Activated CD4-positive, alpha-beta T cell treated with anti-CD3 and anti-CD28 coated beads, Interleukin-2, amount 50 U/mL, for 24 hours (primary cell): ENCODE data around the gene FOXP1.

Experiments
- DNase-seq, 2 donors: peaks; one replicate each; pipeline ENCODE4 v3.0.0-alpha.2; 2020; ENCODE audit warnings: low read depth in 1 of 2, low spot score in 1 of 2

The FOXP1 gene

DNA sequence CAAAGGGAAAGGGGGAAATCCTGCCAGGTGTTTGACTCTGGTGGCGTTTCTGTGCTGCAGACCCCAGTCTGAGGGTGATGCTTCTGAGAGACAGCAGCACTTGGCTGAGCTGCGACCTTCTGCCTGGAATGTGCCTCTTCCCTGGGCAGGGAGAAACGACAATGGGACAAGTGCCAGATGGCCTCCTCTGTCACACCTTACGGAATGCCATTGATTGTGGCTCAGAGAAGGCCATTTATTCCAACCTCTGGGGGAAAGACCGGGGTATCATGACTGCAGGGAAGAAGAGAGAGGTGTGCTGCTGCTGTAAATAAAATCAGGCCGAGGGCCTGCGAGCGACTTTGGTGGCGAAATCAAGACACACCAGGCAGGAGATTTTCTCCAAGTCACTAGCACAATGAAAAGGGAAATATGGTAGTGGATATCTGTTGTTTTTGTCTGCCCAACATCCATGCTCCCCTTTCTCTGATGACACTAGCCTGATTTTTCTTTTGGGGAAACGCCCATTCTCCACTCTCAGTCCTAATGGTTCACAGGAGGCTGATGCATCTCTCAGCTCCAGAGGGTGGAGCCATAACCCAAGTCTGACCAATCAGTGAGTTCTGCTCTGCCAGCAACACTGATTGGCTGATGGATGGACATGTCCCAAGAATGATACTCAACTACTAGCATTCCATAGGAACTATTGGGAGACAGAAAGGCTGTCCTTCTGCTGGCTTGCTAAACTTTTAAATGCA, 336.1 kb downstream of the FOXP1 start:
- no peak for DNase-seq

DNA sequence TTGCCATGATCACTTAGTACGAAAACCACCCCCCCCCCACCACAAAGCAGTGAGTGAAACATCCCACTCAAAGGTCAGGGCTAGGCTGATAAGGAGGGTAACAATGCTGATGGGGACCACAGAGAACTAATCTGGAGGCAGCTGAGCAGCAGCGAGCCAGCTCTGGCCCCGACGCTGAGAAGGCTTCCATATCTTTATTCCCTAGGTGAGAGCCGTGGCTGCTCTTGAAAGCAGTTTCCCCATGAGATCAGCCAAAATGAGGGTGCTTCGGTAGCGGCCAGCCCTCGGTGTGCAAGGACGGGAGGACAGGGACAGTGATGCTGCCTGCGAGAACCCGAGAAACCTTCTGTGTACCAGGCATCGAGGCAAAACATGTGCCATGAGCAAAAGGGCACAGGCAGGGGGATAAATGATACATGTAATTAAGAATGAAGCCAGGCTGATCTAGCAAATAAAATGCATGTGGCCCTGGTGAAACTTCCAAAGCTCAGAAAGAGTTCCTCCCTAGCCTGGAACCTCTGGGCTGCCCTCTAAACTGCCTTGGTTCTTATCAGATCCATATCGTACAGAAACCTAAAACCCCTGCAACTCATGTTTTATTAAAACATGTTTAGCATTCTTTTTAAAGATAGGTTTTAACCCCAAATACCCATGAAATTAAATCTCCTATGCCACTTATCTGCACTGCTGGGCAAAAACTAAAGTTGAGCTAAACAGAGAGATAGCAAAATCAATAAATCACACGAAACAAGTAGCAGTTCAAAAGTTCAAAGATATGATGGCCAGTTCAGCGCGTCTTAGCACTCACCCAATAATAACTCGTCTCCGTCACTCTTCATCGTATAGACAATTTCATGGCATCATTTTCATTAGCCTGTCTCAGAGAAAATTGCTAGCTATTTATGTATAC, 337.3 kb downstream of the FOXP1 start:
- no peak for DNase-seq

DNA sequence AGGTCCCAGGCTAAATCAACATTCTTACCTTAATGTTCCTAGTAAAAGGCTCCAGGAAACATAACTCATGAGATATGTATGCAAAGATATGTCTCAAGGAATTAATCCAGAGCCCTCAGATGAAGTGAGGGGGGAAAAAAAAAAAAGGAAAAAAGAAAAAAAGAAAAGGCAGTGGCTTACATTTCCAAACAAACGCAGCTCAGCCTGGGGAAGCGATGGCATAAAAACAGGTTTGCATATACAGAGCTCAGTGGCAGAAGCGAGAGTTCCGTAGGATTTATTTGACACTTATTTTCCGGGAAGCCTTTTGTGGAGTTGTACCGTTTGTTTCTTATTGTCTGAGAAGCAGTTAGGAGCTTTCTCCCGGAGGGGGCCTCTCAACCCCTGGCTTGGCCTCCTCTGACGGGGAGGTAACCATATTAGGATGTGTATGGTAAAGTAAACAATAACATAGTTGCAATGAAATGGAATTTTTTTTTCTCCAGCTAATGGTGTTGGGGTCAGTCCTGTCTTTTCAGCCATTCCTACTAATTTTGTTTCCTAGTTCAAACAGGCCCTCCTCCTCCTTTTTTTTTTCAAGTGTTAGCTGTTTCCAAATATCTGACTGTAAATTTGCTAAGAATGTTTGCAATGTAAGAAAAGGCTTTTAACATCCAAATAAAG, 338.6 kb downstream of the FOXP1 start:
- no peak for DNase-seq

DNA sequence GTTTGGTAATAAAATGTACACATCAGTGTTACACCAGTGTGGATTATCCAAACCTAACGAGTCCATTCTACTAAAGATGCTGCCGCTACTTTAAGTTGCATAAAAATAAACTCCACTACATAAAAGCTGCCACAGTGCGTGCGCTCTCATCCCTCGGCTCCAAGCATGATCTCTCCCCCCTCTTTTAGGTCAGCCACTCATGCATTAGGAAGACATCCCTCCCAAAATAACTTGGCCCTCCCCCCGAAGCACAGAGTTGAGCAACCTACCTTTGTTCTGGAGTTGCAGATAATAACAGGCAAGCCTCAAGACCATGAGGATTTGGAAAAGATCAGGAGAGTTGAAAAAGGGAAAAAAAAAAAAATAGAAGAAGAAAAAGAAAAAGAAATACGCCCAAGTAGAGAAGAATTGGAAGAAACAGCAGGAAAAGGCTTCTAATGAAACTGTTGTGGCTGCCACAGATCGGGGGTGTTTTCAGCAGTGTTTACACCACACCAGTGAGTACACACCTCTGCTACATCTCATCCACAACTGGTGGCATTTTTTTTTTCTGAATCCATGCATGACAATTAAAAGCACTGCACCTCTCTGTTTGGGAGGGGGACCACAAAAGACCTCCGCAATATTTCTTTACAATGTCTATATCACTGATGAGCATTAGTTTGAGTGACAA, 339.2 kb downstream of the FOXP1 start:
- DNase-seq, result no peak

DNA sequence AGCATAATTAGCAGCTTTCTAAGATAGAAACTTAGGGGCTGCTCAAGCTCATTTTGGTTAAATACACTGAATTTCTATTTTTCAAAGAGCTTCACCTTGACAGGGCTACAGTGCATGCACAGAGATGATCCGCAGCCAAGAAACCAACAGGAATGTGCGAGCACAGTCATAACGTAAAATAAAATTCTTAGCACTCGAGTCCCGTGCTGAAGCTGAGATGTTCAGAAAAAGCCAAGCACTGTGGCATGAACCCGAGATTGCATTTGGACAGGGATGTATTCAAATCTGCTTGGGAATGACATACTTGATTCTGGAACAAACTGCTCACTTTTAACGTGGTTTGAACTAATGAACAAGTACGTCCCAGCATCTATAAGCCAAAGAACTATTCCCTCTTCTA, 340.3 kb downstream of the FOXP1 start:
- DNase-seq, result no peak

DNA sequence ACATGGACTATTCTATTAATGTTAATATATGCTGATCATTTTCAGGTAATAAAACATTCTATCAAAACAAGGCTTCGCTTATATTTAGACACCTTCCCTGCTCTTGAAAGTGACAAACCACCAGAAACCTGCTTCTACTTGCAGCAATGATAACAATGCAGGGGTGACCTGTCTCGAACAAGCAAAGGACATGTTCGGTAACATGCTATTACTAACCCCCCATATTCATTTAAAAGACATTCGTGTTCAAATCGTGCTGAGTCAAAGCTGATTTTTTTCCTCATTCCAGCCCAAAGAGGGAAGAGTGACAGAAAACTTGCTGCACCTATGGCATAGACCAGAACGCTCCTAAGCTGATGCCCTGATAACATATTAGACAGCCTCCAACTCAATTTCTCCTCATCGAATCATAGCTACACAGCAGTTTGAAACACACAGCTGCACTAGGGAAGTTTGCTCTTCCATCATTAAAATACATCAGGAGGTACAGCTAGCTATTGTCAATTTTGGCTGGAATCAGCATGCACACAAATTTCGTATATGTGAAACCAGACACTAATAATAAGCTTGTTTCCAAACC, 341.5 kb downstream of the FOXP1 start:
- DNase-seq, result no peak

DNA sequence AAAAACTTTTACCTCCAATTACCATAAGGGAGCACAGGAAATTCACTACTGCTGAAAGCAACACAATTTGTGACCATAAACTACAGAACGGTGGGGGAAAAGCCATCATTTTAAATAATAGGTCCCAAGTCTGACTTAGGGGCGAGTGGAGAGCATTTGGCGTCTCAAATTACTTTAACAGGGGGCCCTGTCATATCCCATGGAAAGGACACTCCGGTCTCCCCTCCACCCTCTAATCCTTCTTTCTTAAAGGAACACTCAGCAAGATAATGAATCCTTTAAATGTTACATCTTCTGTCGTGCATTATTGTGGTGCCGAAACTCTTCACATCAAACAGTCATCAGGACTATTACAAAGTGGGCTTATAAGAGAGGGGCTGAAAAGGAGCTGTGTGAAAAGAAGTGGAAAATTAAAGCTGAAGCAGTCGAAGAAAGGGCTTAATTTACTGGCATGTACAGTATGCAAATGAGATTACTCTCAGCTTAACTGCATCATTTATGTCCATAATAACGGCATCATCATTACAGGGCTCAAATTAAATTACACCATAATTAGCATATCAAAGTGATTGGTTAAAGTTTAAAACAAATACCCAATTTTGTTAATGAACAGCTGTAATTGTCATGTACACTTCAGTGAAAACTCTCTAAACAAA, 342.2 kb downstream of the FOXP1 start:
- no peak for DNase-seq

DNA sequence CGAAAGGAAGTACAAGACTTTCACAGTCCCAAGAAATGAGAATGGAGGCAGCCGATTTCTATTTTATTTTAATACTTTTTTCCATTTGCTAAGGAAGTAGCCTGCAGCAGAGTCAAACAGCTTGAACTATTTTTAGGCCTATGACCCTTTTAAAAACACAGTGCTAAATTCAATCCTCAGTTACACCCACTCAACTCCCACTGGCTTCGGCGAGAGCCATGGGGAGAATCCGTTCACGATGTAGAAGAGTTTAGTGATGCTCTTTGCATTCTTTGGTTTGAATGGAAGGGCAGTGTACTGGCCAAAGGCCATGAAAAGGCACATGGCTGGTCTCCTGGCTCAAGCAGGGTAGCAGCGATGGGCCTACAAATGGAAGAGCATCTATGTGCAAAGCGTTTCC, 343.5 kb downstream of the FOXP1 start:
- no peak for DNase-seq

DNA sequence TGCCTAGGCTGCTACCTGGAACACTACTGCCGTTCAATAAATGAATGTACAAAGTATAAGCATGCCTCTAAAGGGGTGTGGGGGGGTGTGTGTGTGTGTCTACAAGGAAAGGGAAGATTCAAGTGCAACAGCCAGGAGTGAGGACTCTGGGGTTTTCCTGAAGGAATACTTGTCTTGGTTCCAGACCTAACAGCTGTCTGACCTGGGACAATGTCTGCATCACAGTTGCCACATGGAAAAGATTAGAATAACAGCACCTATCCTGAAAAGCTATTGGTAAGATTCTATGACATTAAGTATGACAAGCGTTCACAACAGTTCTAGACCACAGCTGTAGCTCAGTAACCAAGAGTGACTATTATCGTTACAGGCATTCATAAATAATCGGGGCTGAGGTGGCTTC, 345.2 kb downstream of the FOXP1 start:
- DNase-seq, result no peak

DNA sequence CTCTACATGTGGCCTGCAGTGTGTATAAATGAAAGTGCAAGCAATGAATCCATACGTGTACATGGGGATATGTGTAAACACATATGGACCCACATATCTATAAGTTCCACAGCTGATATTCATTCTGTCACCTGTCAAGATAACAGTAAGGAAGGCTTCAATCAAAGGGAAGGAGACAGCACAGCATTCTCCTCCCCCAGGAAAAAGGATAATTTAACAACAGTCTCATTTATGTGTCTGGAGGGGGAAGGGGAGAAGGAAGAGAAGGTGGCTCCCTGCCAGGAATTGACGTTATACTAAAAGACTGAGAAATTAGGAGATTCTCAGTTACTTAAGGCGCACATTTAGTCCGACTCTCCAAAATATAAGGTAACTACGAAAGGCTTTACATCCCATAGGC, 345.9 kb downstream of the FOXP1 start:
- no peak for DNase-seq

DNA sequence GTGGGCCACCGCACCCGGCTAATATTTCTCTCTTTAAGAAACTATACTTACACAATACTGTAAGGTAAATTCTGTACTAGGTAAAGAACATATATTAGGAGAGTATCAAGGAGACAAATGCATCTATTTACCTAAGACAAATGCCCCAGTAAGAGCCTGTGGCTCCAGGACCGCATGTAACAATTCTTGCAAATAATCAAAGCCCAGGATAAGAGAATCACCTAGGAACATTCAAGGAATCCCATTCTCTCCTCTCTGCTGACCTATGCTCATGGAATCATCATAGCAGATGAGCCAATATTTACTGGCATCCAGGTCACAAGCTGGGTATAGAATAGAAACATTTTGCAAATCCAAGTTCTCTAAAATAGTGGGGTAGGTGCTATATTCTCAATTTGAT, 347.7 kb downstream of the FOXP1 start:
- no peak for DNase-seq

DNA sequence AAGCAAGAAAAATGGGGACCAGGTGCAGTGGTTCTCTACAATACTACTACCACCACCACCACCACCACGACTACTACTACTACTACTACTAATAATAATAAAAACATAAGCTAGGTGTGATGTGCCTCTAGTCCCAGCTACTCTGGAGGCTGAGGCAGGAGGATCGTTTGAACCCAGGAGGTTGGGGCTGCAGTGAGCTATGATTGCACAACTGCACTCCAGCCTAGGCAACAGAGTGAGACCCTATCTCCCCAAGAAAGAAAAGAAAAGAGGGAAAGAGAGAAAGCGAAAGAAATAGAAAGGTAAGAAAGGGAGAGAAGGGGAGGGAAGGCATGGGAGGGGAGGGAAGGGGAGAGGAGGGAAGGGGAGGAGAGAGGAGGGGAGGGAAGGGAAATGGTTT, 350.6 kb downstream of the FOXP1 start:
- DNase-seq, result no peak

DNA sequence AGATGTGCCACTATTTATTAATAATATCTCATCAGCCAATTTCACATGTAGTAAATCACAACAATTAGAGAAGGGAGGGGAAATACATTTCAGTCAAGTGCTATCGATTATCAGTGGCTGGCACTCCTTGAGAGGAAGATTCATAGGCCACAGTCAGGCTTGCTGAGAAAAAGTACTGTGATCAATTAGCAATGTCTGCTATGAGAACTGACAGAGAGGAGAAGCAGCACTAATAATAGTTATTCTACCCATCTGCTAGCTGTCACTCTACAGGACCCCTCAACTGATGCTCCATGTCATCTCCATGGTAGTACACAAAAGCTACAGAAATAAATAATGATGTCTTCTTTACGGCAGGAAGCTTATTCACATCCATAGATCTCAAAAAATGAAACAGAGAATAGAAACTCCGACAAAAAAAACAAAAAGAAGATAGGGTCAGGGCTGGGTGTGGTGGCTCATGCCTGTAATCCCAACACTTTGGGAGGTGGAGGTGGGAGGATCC, 351.3 kb downstream of the FOXP1 start:
- DNase-seq, result no peak

DNA sequence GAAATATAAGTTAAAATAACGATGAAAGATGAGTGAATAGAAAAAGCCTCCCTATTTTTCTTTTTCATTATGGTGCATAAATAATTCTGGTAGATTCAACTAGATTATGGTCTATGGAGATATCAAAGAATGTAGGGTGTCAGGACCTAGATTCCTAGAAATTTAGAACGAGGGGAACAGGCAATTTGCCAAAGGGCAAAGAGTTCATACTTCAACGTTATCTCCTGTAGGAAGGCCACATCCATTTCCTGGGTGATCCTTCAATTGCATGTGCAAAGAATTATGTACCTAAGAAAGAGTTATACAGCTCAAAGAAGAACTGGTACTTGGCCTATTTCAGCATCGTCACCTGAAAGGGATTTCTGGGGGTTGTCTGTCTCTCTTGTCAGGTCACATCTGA, 351.8 kb downstream of the FOXP1 start:
- DNase-seq, result no peak

DNA sequence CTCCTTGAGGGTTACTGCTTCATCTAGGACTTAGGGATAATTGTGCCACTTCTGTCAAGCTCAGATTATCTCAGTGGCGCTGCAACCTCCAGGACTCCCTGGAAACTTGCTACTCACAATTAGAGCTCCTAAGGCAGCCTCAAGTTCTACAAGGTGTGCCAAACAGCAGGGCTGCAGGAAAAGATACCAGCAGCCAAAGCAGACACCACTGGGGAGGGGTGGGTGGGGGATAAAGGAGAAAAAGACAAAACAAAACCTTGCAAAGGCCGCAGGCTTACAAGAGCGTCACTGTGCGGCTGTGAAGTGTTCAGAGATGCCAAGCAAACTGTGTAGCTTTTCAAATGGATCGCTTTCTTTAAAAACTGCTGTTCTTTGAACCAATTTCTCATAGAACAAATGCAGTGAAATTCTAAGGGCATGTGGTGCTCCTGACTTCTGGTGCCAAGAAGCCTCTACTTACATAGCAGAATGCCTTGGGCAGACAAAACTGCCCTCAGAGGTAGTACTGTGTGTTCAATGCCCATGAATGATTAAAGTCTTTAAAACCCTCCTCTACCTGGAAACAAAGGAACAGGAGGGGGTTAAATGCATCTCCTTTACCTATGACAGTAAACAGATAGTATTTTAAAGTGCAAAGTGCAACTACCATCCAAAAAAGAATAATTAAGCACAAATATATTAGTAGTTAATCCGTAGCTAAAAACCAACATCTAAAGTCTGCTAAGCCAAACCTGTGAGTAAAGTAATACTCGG, 353.4 kb downstream of the FOXP1 start:
- DNase-seq, result no peak

DNA sequence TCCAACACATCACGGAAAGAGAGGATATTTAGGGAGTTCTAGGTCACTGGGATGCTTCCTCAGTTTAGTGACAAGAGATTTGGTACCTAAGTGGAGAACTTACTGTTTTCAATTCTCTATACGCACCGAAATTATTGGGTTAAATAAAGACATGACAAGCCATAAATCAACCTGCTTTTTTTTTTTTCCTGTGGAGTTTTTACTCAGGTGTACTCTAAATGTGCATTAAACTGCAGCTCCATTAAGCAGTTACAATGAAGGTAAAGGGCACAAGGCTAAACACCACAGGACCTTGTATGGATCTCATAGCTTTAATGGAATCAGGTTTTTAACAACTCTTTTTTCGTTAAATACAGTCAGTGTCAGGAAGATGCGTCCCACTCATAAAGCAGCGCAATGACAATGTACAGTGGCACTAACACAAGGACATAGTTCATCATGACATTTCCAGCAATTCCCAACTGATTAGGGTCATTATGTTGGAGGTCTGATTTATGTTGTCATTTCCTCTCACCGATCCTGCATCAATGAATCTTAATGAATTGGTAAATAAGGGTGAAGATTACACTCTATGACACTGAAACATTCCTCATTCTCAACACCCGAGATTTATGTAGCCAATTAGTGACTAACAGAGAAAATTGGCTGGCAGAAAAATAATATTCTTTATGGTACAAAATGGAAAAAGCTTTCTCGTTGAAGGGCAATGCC, 355.2 kb downstream of the FOXP1 start:
- DNase-seq, result no peak

DNA sequence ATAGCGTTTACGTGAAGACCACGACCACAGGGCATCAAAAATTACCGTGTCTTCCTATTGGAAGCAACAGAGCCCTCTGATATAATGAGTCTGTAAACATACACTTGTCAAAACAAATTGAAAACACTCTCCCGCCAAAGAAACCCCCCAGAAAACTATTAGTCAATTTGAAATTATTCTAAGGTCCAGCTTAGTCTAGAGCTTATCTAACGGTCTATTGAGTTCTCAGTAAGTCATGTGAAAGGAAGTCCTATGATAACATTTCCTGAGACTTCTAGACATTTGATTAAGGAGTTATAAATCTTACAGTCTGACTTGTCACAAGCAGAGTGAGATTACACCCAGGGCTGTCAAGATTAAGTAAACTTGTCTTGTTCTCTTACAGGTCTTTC, 356.3 kb downstream of the FOXP1 start:
- DNase-seq, result no peak

DNA sequence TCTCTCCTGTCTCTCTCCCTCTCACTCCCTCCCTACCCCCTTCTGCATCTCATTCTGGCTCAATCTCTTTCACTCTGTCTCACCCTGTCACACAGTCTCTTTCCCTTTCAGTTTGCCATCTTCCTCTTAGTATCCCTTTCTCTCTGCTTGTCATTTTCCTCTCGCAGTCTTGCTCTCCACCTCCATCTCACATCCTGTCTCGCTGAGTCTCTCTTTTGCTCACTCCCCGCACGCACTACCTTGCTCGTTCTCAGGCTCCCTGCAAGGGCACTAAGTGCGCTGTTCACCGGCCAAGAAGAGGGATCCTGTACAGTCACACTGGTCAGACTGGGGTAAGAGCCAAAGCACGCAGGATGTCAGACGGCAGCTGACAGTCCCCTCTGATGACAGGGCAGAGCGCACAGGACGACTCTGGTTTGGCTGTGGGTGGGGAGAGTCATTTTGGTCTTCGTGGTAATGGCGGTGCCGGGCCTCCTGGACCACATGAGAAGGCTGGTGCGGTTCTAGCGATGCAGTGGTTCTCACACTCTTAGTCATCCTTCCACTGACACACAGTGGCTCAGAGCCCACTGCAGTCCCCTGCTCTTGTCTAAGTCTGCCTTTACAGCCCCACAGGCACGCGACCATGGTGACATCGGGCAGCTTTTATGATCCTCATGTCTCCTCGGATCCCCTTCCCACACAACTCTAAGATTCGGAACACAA, 356.8 kb downstream of the FOXP1 start:
- peak; percentile 79 to 93 for DNase-seq
